GM12878 (cell line): ENCODE data around the gene SLC35A2. TPM values are rescaled to one million over a fixed set of nuclear protein-coding genes. Genes with fewer than 3 reads are reported as not detected.

ENCODE experiments used
- ATAC-seq: fragments of 200-7000 bp; cut with Tn5 transposase; 3 replicates; pipeline ENCODE4 v1.9.1; 2020; ENCODE audit warnings: mild to moderate bottlenecking, moderate library complexity
- BruUV-seq: library from RNA; stranded (reverse); fragments of 400-500 nt; replicated peaks from 2 replicates; lab custom pipeline; 2021; lab: Mats Ljungman, UMichigan
- CTCF ChIA-PET: fragments of 300-600 bp; sonication (Branson Sonifier 250); formaldehyde crosslinking; extraction: SDS; loops from one replicate; lab custom pipeline; 2021; ENCODE audit warnings: inconsistent platforms; lab: Yijun Ruan, JAX
- POLR2A ChIA-PET: fragments of 350-600 bp; formaldehyde crosslinking; extraction: SDS; loops from one replicate; lab custom pipeline; 2021; ENCODE audit warnings: inconsistent platforms; lab: Charles Lee
- RAD21 ChIA-PET: fragments of 300-600 bp; sonication (Branson Sonifier 250); formaldehyde crosslinking; loops from one replicate; lab custom pipeline; 2023; ENCODE audit warnings: antibody characterized with exemption; ENCODE audit not compliant: unreplicated experiment; lab: Charles Lee
- SMC1A ChIA-PET: fragments of 300-600 bp; sonication (Branson Sonifier 250); formaldehyde crosslinking; loops from one replicate; lab custom pipeline; 2023; ENCODE audit not compliant: unreplicated experiment, uncharacterized antibody; lab: Charles Lee
- DNase-seq: peaks from one replicate; pipeline ENCODE4 v3.0.0-alpha.2; 2011; ENCODE audit warnings: low read depth, low spot score
- FAIRE-seq: peaks from 3 replicates; lab custom pipeline; 2011; peaks lifted over from hg19 to GRCh38; lab: Jason Lieb, UNC
- H2AFZ ChIP-seq: 2 replicates; pipeline ENCODE4 v1.6.0; 2011; ENCODE audit warnings: low read depth, low read length, control low read depth; ENCODE audit not compliant: control insufficient read depth
- H3K27ac ChIP-seq: 2 replicates; pipeline ENCODE4 v1.5.1; 2011; ENCODE audit warnings: control low read depth; ENCODE audit not compliant: control insufficient read depth, insufficient read depth
- H3K27me3 ChIP-seq, 2 experiments: replicated peaks in 1 of 2; 2 replicates each; pipeline versions ENCODE4 v1.6.0 to v1.6.1; 2011; ENCODE audit warnings: low read length in 1 of 2; ENCODE audit not compliant: control insufficient read depth in 2 of 2, insufficient read depth in 2 of 2
- H3K36me3 ChIP-seq, 2 experiments: 2 replicates each; pipeline ENCODE4 v1.5.1; 2011; ENCODE audit warnings: low read length in 1 of 2; ENCODE audit not compliant: control insufficient read depth in 2 of 2, insufficient read depth in 2 of 2
- H3K4me1 ChIP-seq: 2 replicates; pipeline ENCODE4 v1.6.1; 2011; ENCODE audit warnings: mild to moderate bottlenecking, low read length, moderate library complexity, mixed read lengths; ENCODE audit not compliant: control insufficient read depth, insufficient read depth
- H3K4me2 ChIP-seq: 2 replicates; pipeline ENCODE4 v1.6.0; 2011; ENCODE audit warnings: control low read depth; ENCODE audit not compliant: control insufficient read depth, insufficient read depth
- H3K4me3 ChIP-seq: fragments of 200-600 bp; sonication (generic); 2 replicates; pipeline ENCODE4 v1.5.1; 2016
- H3K79me2 ChIP-seq: 2 replicates; pipeline ENCODE4 v1.6.0; 2011; ENCODE audit warnings: low read length; ENCODE audit not compliant: control insufficient read depth, insufficient read depth
- H3K9ac ChIP-seq: 2 replicates; pipeline ENCODE4 v1.8.0; 2011; ENCODE audit warnings: low read length, control low read depth, mixed read lengths; ENCODE audit not compliant: control insufficient read depth, insufficient read depth
- H3K9me3 ChIP-seq: replicated peaks from 3 replicates; pipeline ENCODE4 v1.5.1; 2011; ENCODE audit warnings: mild to moderate bottlenecking, low read length; ENCODE audit not compliant: control insufficient read depth, insufficient read depth
- H4K20me1 ChIP-seq: 2 replicates; pipeline ENCODE4 v1.6.0; 2011; ENCODE audit not compliant: control insufficient read depth, insufficient read depth
- IKZF2 ChIP-seq, 2 experiments: fragments of 450-650 bp; IDR thresholded peaks; 2 replicates each; pipeline ENCODE4 v1.6.1; 2017; ENCODE audit warnings: mild to moderate bottlenecking in 2 of 2, moderate library complexity in 2 of 2
- SMC3 ChIP-seq: IDR thresholded peaks from 2 replicates; pipeline ENCODE4 v1.6.1; 2011; ENCODE audit warnings: low read length, improper control_type of control experiment, borderline replicate concordance
- SPI1 ChIP-seq: IDR thresholded peaks from 2 replicates; pipeline ENCODE4 v1.6.1; 2011; ENCODE audit warnings: low read depth, mild to moderate bottlenecking, low read length, moderate library complexity, borderline replicate concordance; ENCODE audit not compliant: insufficient read depth
- ZBTB33 ChIP-seq: fragments of 450-650 bp; IDR thresholded peaks from 2 replicates; pipeline ENCODE4 v1.6.1; 2017; ENCODE audit warnings: mild to moderate bottlenecking
- ZZZ3 ChIP-seq: IDR thresholded peaks from 2 replicates; pipeline ENCODE4 v1.6.1; 2011; ENCODE audit warnings: low read depth; ENCODE audit not compliant: control insufficient read depth, insufficient read length
- whole genome bisulfite sequencing: methylation state at CpG from one replicate; pipeline ENCODE4 v1.1.6; 2016; ENCODE audit warnings: low lambda C conversion rate; ENCODE audit not compliant: insufficient replicate concordance, insufficient coverage; ENCODE audit errors: missing lambda C conversion rate; 5-methylcytosine and 5-hydroxymethylcytosine counted together
- in situ Hi-C: fragments of 300-500 bp; cut with MboI; formaldehyde crosslinking; loops from 9 replicates; pipeline ENCODE4 v1.14.3; 2018; ENCODE audit warnings: mixed read lengths
- intact Hi-C: fragments of 100-400 bp; cut with micrococcal nuclease; formaldehyde crosslinking; loops from one replicate; pipeline ENCODE4 v1.14.2; 2022; ENCODE audit not compliant: unreplicated experiment
- polyA plus RNA-seq, 11 experiments: library from polyadenylated mRNA; depleted of rRNA in 4 of 11; unstranded in 6 of 11; stranded (reverse) in 5 of 11; fragments of >200 nt; fragmentation: Nextera tagmentation in 4 of 11; fragmentation: Illumina TruSeq in 1 of 11; extraction: Ambion mirVana in 4 of 11; extraction: Trizol in 1 of 11; gene quantifications; 1 replicate in 1 of 11; 2 replicates in 10 of 11; pipeline versions ENCODE4 v1.2.1 to v1.2.3, GENCODE V29; 2011 to 2016; ENCODE audit warnings: inconsistent platforms in 2 of 11, missing spikeins in 2 of 11, low read depth in 1 of 11
- total RNA-seq, 4 experiments: library from RNA; depleted of rRNA in 3 of 4; stranded (reverse); fragments of >200 nt in 3 of 4; fragmentation: Illumina TruSeq in 1 of 4; extraction: Trizol in 1 of 4; gene quantifications; 2 replicates each; pipeline versions ENCODE4 v1.2.1 to v1.2.3, GENCODE V29; 2013 to 2021

SLC35A2 gene
- total and polyA plus RNA-seq, 10 of the 15 experiments (the other 5 are each of a cell fraction or from before 2014, with no cell fraction given), result 2.1 to 27.4 (median 14.9) TPM

- H4K20me1 ChIP-seq, result no peaks in the 10 kb centered on the region
- no peak overlapping the region for H3K4me3 ChIP-seq
- no peak for TF ChIP-seq SMC3
- TF ChIP-seq SPI1, result peak; percentile 50; the same call in 1 of the 2 replicates
- TF ChIP-seq IKZF2 (IDR thresholded peaks at IDR 0.05), result peak; percentile 36 to 57; a peak in 3 of 4 replicates
- TF ChIP-seq ZBTB33, result no peak
- no peak for TF ChIP-seq ZZZ3
- TF ChIP-seq, all 136 proteins: peak for 2
- ChIA-PET RAD21 (interaction anchor here (1.3 kb wide), 1 partner anchor 9 kb away, joined by 3 read pairs; no protein-coding TSS in a partner anchor), POLR2A (interaction anchor here (2.0 kb wide), 1 partner anchor 10 kb away, joined by 13 read pairs; no protein-coding TSS in a partner anchor), SMC1A (interaction anchor here (1.5 to 1.6 kb wide), 2 partner anchors 12 kb away, joined by 3 to 4 read pairs; no protein-coding TSS in a partner anchor), CTCF (interaction anchor here (0.9 to 1.9 kb wide), 3 partner anchors 9 to 15 kb away, joined by 3 to 8 read pairs (median 4); no protein-coding TSS in a partner anchor)
- no peak for DNase-seq
- no TSS peak for BruUV-seq
- 0% methylated on average over 2 of the region's 2 CpGs for WGBS
- H3K27me3 ChIP-seq, result no peaks in the 10 kb centered on the region
- H3K36me3 ChIP-seq, result peaks cover 2 to 5% of the 10 kb centered on the region in 2 experiments; a peak in 3 of 4 replicates
- 0 out of 2 replicates have a peak, but pooled peaks cover 5% of the 10 kb centered on the region for H3K4me1 ChIP-seq
- ATAC-seq, result no peak
- FAIRE-seq, result no peak
- H2AFZ ChIP-seq, result no peak overlapping the region
- H3K27ac ChIP-seq, result no peak overlapping the region
- no peak overlapping the region for H3K4me2 ChIP-seq
- in situ Hi-C loops (loop anchor here (25.0 kb wide), 1 partner anchor 1716 kb away; the partner anchor contains the start of gene CDK16), intact Hi-C loops (no loop called here)
- no peak overlapping the region for H3K9ac ChIP-seq
- no peaks in the 10 kb centered on the region for H3K9me3 ChIP-seq
- H3K79me2 ChIP-seq, result no peaks in the 10 kb centered on the region
These were observed 16.4 kb upstream of the SLC35A2 start for GRCh38 chrX:48927736-48928382.
